Measurements from ENCODE around the gene PAGE4. TPM values are rescaled to one million over a fixed set of nuclear protein-coding genes. Genes with fewer than 3 reads are reported as not detected.
A peak's percentile ranks its signal among the peaks of the same experiment; 100 is the strongest.

Gene PAGE4
- total RNA-seq, 2 experiments from 2014 or later = not detected

GRCh38 chrX:49862093-49862492 is 33.0 kb downstream of the PAGE4 start:
- intact Hi-C loops (cut with DNase I, micrococcal nuclease) = no loop called here
- no peak overlapping the region for H3K27ac Mint-ChIP-seq
- ATAC-seq (ENCODE audit: poor library complexity) = no peak

GRCh38 chrX:49868739-49869138 is 39.6 kb downstream of the PAGE4 start:
- ATAC-seq (ENCODE audit: poor library complexity) (no peak), DNase-seq (no peak)
- H3K36me3 Mint-ChIP-seq (ENCODE audit: low read depth) = no peaks in the 10 kb centered on the region
- ChIA-PET POLR2A (no interaction called here), CTCF (no interaction called here)
- no peak overlapping the region for H3K4me3 Mint-ChIP-seq
- no peaks in the 10 kb centered on the region for H3K9me3 ChIP-seq (ENCODE audit: control insufficient read depth in 1 of 2, insufficient read depth in 1 of 2, low read length in 2 of 2)
- peaks cover 3% of the 10 kb centered on the region in 2 experiments for H3K27me3 ChIP-seq (ENCODE audit: control insufficient read depth in 1 of 2, insufficient read depth in 2 of 2, low read length in 2 of 2)
- H3K27me3 Mint-ChIP-seq = peaks cover 11% of the 10 kb centered on the region
- no peak for TF ChIP-seq CTCF (IDR thresholded peaks at IDR 0.05)
- H3K9me3 Mint-ChIP-seq = no peaks in the 10 kb centered on the region
- no peak overlapping the region for H3K27ac Mint-ChIP-seq
- no peak overlapping the region for H3K27ac ChIP-seq (ENCODE audit: low read depth in 1 of 2, low read length in 2 of 2)
- intact Hi-C loops (cut with DNase I, micrococcal nuclease) = no loop called here
- H3K36me3 ChIP-seq (ENCODE audit: insufficient read depth, low read length) = no peaks in the 10 kb centered on the region
- H3K4me1 Mint-ChIP-seq (ENCODE audit: low read depth) = no peaks in the 10 kb centered on the region
- no peaks in the 10 kb centered on the region for H3K4me1 ChIP-seq (ENCODE audit: insufficient read depth, low read length)
- no peak overlapping the region for H3K4me3 ChIP-seq (ENCODE audit: low read length)

More at GRCh38 chrX:49862093-49862492, 33.0 kb downstream of the PAGE4 start:
- no peak for TF ChIP-seq CTCF (IDR thresholded peaks at IDR 0.05)
- H3K36me3 Mint-ChIP-seq (ENCODE audit: low read depth) = no peaks in the 10 kb centered on the region
- Histone ChIP-seq H3K36me3 (ENCODE audit: insufficient read depth, low read length) (no peaks in the 10 kb centered on the region), H3K27me3 (ENCODE audit: control insufficient read depth in 1 of 2, insufficient read depth in 2 of 2, low read length in 2 of 2) (no peaks in the 10 kb centered on the region), H3K9me3 (ENCODE audit: control insufficient read depth in 1 of 2, insufficient read depth in 1 of 2, low read length in 2 of 2) (no peaks in the 10 kb centered on the region), H3K4me3 (ENCODE audit: low read length) (no peak overlapping the region), H3K4me1 (ENCODE audit: insufficient read depth, low read length) (no peaks in the 10 kb centered on the region), H3K27ac (ENCODE audit: low read depth in 1 of 2, low read length in 2 of 2) (no peak overlapping the region)
- H3K4me1 Mint-ChIP-seq (ENCODE audit: low read depth) = no peaks in the 10 kb centered on the region
- peaks cover 10% of the 10 kb centered on the region for H3K27me3 Mint-ChIP-seq
- no peak for DNase-seq
- CTCF ChIA-PET = no interaction called here
- no peaks in the 10 kb centered on the region for H3K9me3 Mint-ChIP-seq
- no peak overlapping the region for H3K4me3 Mint-ChIP-seq
- POLR2A ChIA-PET = no interaction called here

- no peak overlapping the region for H3K4me3 ChIP-seq (ENCODE audit: low read length)
- CTCF ChIA-PET = interaction anchor here (0.7 to 2.0 kb wide), 3 partner anchors 36 to 46 kb away, joined by 3 to 5 read pairs (median 4); partner anchors contain the start of gene CLCN5
- peak overlapping the region; percentile 81 for H3K4me3 Mint-ChIP-seq
- peaks cover 26% of the 10 kb centered on the region for H3K4me1 Mint-ChIP-seq (ENCODE audit: low read depth)
- H3K27ac Mint-ChIP-seq = peak overlapping the region; percentile 85
- TF ChIP-seq CTCF (IDR thresholded peaks at IDR 0.05) = peak; percentile 51
- peaks cover 28% of the 10 kb centered on the region for H3K4me1 ChIP-seq (ENCODE audit: insufficient read depth, low read length)
- ATAC-seq (ENCODE audit: poor library complexity) (no peak), DNase-seq (peak in 5 of 14 experiments; percentile 6 to 66 (median 47))
- no peak overlapping the region for H3K27ac ChIP-seq (ENCODE audit: low read depth in 1 of 2, low read length in 2 of 2)
- intact Hi-C loops (cut with DNase I, micrococcal nuclease) = loop anchor here (2.0 to 5.0 kb wide), 3 partner anchors 46 to 1199 kb away; partner anchors contain the start of gene CLCN5 (in 1 of the 2)
- H3K9me3 Mint-ChIP-seq = no peaks in the 10 kb centered on the region
- H3K27me3 Mint-ChIP-seq = no peaks in the 10 kb centered on the region
- POLR2A ChIA-PET = interaction anchor here (0.9 kb wide), 1 partner anchor 328 kb away, joined by 3 read pairs; the partner anchor contains the start of gene CCNB3
- no peaks in the 10 kb centered on the region for H3K36me3 Mint-ChIP-seq (ENCODE audit: low read depth)
- no peaks in the 10 kb centered on the region for H3K36me3 ChIP-seq (ENCODE audit: insufficient read depth, low read length)
- H3K27me3 ChIP-seq (ENCODE audit: control insufficient read depth in 1 of 2, insufficient read depth in 2 of 2, low read length in 2 of 2) = no peaks in the 10 kb centered on the region
- H3K9me3 ChIP-seq (ENCODE audit: control insufficient read depth in 1 of 2, insufficient read depth in 1 of 2, low read length in 2 of 2) = no peaks in the 10 kb centered on the region
Observed at GRCh38 chrX:49876750-49877149, 47.6 kb downstream of the PAGE4 start.

Data from CD4-positive, alpha-beta T cell (primary cell).